Neural progenitor cell (in vitro differentiated cells): ENCODE results near the gene XPA. TPM values are rescaled to one million over a fixed set of nuclear protein-coding genes. Genes with fewer than 3 reads are reported as not detected.

ENCODE experiments used
- DNase-seq: peaks from one replicate; pipeline ENCODE4 v3.0.0-alpha.2; 2016; ENCODE audit warnings: low spot score
- H2AFZ ChIP-seq: fragments of 200-600 bp; sonication (generic); replicated peaks from 2 replicates; pipeline ENCODE4 v1.6.1; 2016; ENCODE audit warnings: antibody characterized with exemption
- H3F3A ChIP-seq: fragments of 200-600 bp; sonication (generic); 2 replicates; pipeline ENCODE4 v1.6.1; 2016; ENCODE audit warnings: antibody characterized with exemption, low read depth
- H3K27ac ChIP-seq: fragments of 200-600 bp; sonication (generic); 2 replicates; pipeline ENCODE4 v1.5.1; 2016; ENCODE audit warnings: mild to moderate bottlenecking
- H3K27me3 ChIP-seq: fragments of 200-600 bp; sonication (generic); 2 replicates; pipeline ENCODE4 v1.6.1; 2016; ENCODE audit warnings: mild to moderate bottlenecking, moderate library complexity
- H3K36me3 ChIP-seq: fragments of 200-600 bp; sonication (generic); 2 replicates; pipeline ENCODE4 v1.5.1; 2016
- H3K4me1 ChIP-seq: fragments of 200-600 bp; sonication (generic); 2 replicates; pipeline ENCODE4 v1.6.1; 2016; ENCODE audit warnings: mixed run types
- H3K4me2 ChIP-seq: fragments of 200-600 bp; sonication (generic); 2 replicates; pipeline ENCODE4 v1.6.1; 2016
- H3K4me3 ChIP-seq: fragments of 200-600 bp; sonication (generic); 2 replicates; pipeline ENCODE4 v1.5.1; 2016
- H3K79me2 ChIP-seq: fragments of 200-600 bp; sonication (generic); 2 replicates; pipeline ENCODE4 v1.6.1; 2016; ENCODE audit warnings: low read depth
- H3K9ac ChIP-seq: fragments of 200-600 bp; sonication (generic); 2 replicates; pipeline ENCODE4 v1.6.1; 2016
- H3K9me3 ChIP-seq: fragments of 200-600 bp; sonication (generic); 2 replicates; pipeline ENCODE4 v1.5.1; 2016; ENCODE audit warnings: low read depth
- H4K20me1 ChIP-seq: fragments of 200-600 bp; sonication (generic); 2 replicates; pipeline ENCODE4 v1.6.1; 2016; ENCODE audit warnings: low read depth
- H3K27ac Mint-ChIP-seq: 3 replicates; pipeline ENCODE4 v1.8.0; 2021; ENCODE audit warnings: mixed read lengths
- H3K27me3 Mint-ChIP-seq: 2 replicates; pipeline ENCODE4 v1.8.0; 2022; ENCODE audit warnings: low read depth, mild to moderate bottlenecking, inconsistent platforms, moderate library complexity, mixed read lengths; ENCODE audit not compliant: insufficient read depth
- H3K36me3 Mint-ChIP-seq: 3 replicates; pipeline ENCODE4 v1.8.0; 2021; ENCODE audit warnings: mixed read lengths
- H3K4me1 Mint-ChIP-seq: 3 replicates; pipeline ENCODE4 v1.8.0; 2021; ENCODE audit warnings: mixed read lengths
- H3K4me3 Mint-ChIP-seq: 3 replicates; pipeline ENCODE4 v1.8.0; 2021; ENCODE audit warnings: mild to moderate bottlenecking, moderate library complexity, mixed read lengths
- H3K9me3 Mint-ChIP-seq: 3 replicates; pipeline ENCODE4 v1.8.0; 2020; ENCODE audit warnings: mixed read lengths
- CTCF ChIP-seq: fragments of 200-600 bp; sonication (generic); IDR thresholded peaks from 2 replicates; pipeline ENCODE4 v1.5.1; 2017; ENCODE audit warnings: antibody characterized with exemption, mild to moderate bottlenecking
- EZH2 ChIP-seq: fragments of 200-600 bp; sonication (generic); IDR thresholded peaks from 2 replicates; pipeline ENCODE4 v1.6.1; 2017; ENCODE audit warnings: antibody characterized with exemption, mild to moderate bottlenecking, moderate library complexity
- EZH2phosphoT487 ChIP-seq: fragments of 200-600 bp; sonication (generic); IDR thresholded peaks from 2 replicates; pipeline ENCODE4 v1.6.1; 2017; ENCODE audit warnings: antibody characterized with exemption
- total RNA-seq: library from RNA; depleted of rRNA; stranded (reverse); fragments of >200 nt; gene quantifications from 2 replicates; pipeline ENCODE4 v1.2.3, GENCODE V29; 2015; ENCODE audit warnings: low replicate concordance

Gene XPA
- total RNA-seq, 1 donor from 2014 or later, result 9.2 TPM

- Mint-ChIP-seq H3K9me3 (no peaks in the 10 kb centered on the region), H3K27me3 (no peaks in the 10 kb centered on the region), H3K4me3 (no peak overlapping the region), H3K36me3 (peaks cover 4% of the 10 kb centered on the region), H3K4me1 (peaks cover 31% of the 10 kb centered on the region), H3K27ac (no peak overlapping the region)
- Histone ChIP-seq H3K4me2 (no peak overlapping the region), H3K27ac (no peak overlapping the region), H2AFZ (no peak overlapping the region), H3K4me1 (peaks cover 10% of the 10 kb centered on the region), H4K20me1 (peaks cover 14% of the 10 kb centered on the region), H3K79me2 (peaks cover 25% of the 10 kb centered on the region), H3K9me3 (no peaks in the 10 kb centered on the region), H3F3A (peaks cover 8% of the 10 kb centered on the region), H3K4me3 (no peak overlapping the region), H3K9ac (no peak overlapping the region), H3K36me3 (no peaks in the 10 kb centered on the region), H3K27me3 (peaks cover 23% of the 10 kb centered on the region)
- DNase-seq, result no peak
- TF ChIP-seq EZH2phosphoT487 (no peak), CTCF (no peak), EZH2 (no peak)
These were observed 2.4 kb downstream of the XPA start for GRCh38 chr9:97694769-97695168.

GRCh38 chr9:97689401-97690180 lies 7.5 kb downstream of the XPA start:
- H3F3A ChIP-seq, result no peaks in the 10 kb centered on the region
- no peaks in the 10 kb centered on the region for H3K9me3 ChIP-seq
- H3K4me2 ChIP-seq, result no peak overlapping the region
- H3K4me1 ChIP-seq, result no peaks in the 10 kb centered on the region
- H2AFZ ChIP-seq, result no peak overlapping the region
- no peaks in the 10 kb centered on the region for H3K27me3 ChIP-seq
- peaks cover 7% of the 10 kb centered on the region for H3K79me2 ChIP-seq
- H4K20me1 ChIP-seq, result peaks cover under 1% of the 10 kb centered on the region
- no peak overlapping the region for H3K9ac ChIP-seq
- Mint-ChIP-seq H3K4me1 (peaks cover 8% of the 10 kb centered on the region), H3K36me3 (peaks cover 8% of the 10 kb centered on the region), H3K27me3 (no peaks in the 10 kb centered on the region), H3K27ac (no peak overlapping the region), H3K9me3 (no peaks in the 10 kb centered on the region), H3K4me3 (no peak overlapping the region)
- DNase-seq, result no peak
- TF ChIP-seq EZH2 (no peak), EZH2phosphoT487 (no peak), CTCF (no peak)
- H3K27ac ChIP-seq, result no peak overlapping the region
- H3K4me3 ChIP-seq, result no peak overlapping the region
- peaks cover 3% of the 10 kb centered on the region for H3K36me3 ChIP-seq

GRCh38 chr9:97688654-97689053 lies 8.5 kb downstream of the XPA start:
- no peaks in the 10 kb centered on the region for H3K27me3 ChIP-seq
- no peak overlapping the region for H3K27ac Mint-ChIP-seq
- H3K27me3 Mint-ChIP-seq, result no peaks in the 10 kb centered on the region
- no peak overlapping the region for H3K4me3 Mint-ChIP-seq
- no peak overlapping the region for H3K9ac ChIP-seq
- H3K4me1 Mint-ChIP-seq, result peaks cover 2% of the 10 kb centered on the region
- no peak overlapping the region for H2AFZ ChIP-seq
- no peaks in the 10 kb centered on the region for H3K4me1 ChIP-seq
- H3F3A ChIP-seq, result peaks cover 6% of the 10 kb centered on the region
- H3K27ac ChIP-seq, result no peak overlapping the region
- no peak overlapping the region for H3K4me2 ChIP-seq
- H3K9me3 Mint-ChIP-seq, result no peaks in the 10 kb centered on the region
- H3K79me2 ChIP-seq, result no peaks in the 10 kb centered on the region
- H4K20me1 ChIP-seq, result no peaks in the 10 kb centered on the region
- H3K36me3 ChIP-seq, result peaks cover 9% of the 10 kb centered on the region
- no peak for DNase-seq
- H3K4me3 ChIP-seq, result no peak overlapping the region
- no peak for TF ChIP-seq EZH2
- no peak for TF ChIP-seq EZH2phosphoT487
- no peak for TF ChIP-seq CTCF
- H3K36me3 Mint-ChIP-seq, result peaks cover 14% of the 10 kb centered on the region
- no peaks in the 10 kb centered on the region for H3K9me3 ChIP-seq
